WTC11 (cell line): Measurements from ENCODE around the gene HOXA7. TPM values are rescaled to one million over a fixed set of nuclear protein-coding genes. Genes with fewer than 3 reads are reported as not detected.

Experiments used
- ATAC-seq: fragments of 200-7000 bp; cut with Tn5 transposase; 2 replicates; pipeline ENCODE4 v1.10.0; 2021; ENCODE audit warnings: mild to moderate bottlenecking, moderate library complexity
- CTCF ChIA-PET: fragments of 300-600 bp; sonication (Branson Sonifier 250); formaldehyde crosslinking; loops from one replicate; lab custom pipeline; 2021; ENCODE audit warnings: antibody characterized with exemption; lab: Charles Lee
- POLR2A ChIA-PET: fragments of 350-600 bp; sonication (Branson Sonifier 250); formaldehyde crosslinking; loops from one replicate; lab custom pipeline; 2021; ENCODE audit warnings: antibody characterized with exemption; lab: Charles Lee
- DNase-seq: peaks from one replicate; pipeline ENCODE4 v3.0.0; 2021; ENCODE audit warnings: low spot score
- H3K27ac Mint-ChIP-seq: 2 replicates; pipeline ENCODE4 v1.8.0; 2021; ENCODE audit warnings: mixed read lengths
- H3K27me3 Mint-ChIP-seq: 2 replicates; pipeline ENCODE4 v1.8.0; 2021; ENCODE audit warnings: low read depth, mild to moderate bottlenecking, moderate library complexity, mixed read lengths
- H3K36me3 Mint-ChIP-seq: 2 replicates; pipeline ENCODE4 v1.8.0; 2021; ENCODE audit warnings: mixed read lengths
- H3K4me1 Mint-ChIP-seq: 2 replicates; pipeline ENCODE4 v1.8.0; 2022; ENCODE audit warnings: mixed read lengths
- H3K4me3 Mint-ChIP-seq: 2 replicates; pipeline ENCODE4 v1.8.0; 2021; ENCODE audit warnings: mild to moderate bottlenecking, moderate library complexity, mixed read lengths
- H3K9me3 Mint-ChIP-seq: 2 replicates; pipeline ENCODE4 v1.8.0; 2021; ENCODE audit warnings: mixed read lengths
- ETV6 ChIP-seq: sonication (generic); formaldehyde crosslinking; IDR thresholded peaks from 2 replicates; pipeline ENCODE4 v1.8.1; 2022; ENCODE audit warnings: mild to moderate bottlenecking, missing genetic modification reagents
- FOXK1 ChIP-seq: sonication (generic); formaldehyde crosslinking; IDR thresholded peaks from 2 replicates; pipeline ENCODE4 v1.8.0; 2022; ENCODE audit warnings: mild to moderate bottlenecking, moderate library complexity, missing genetic modification reagents
- FOXP4 ChIP-seq: sonication (generic); formaldehyde crosslinking; IDR thresholded peaks from 2 replicates; pipeline ENCODE4 v1.8.0; 2022; ENCODE audit warnings: mild to moderate bottlenecking, missing genetic modification reagents
- MAX ChIP-seq: sonication (generic); formaldehyde crosslinking; IDR thresholded peaks from 2 replicates; pipeline ENCODE4 v1.8.0; 2022; ENCODE audit warnings: mild to moderate bottlenecking, missing genetic modification reagents
- MXD4 ChIP-seq: fragments of 250-450 bp; sonication (Bioruptor Pico); IDR thresholded peaks from 2 replicates; pipeline ENCODE4 v1.8.0; 2021; ENCODE audit warnings: mild to moderate bottlenecking, moderate library complexity, borderline replicate concordance
- MYBL2 ChIP-seq: sonication (generic); formaldehyde crosslinking; IDR thresholded peaks from 2 replicates; pipeline ENCODE4 v1.8.1; 2023; ENCODE audit warnings: mild to moderate bottlenecking, moderate library complexity, missing genetic modification reagents
- NFE2L1 ChIP-seq: sonication (generic); formaldehyde crosslinking; IDR thresholded peaks from 2 replicates; pipeline ENCODE4 v1.8.1; 2023; ENCODE audit warnings: missing genetic modification reagents
- SP1 ChIP-seq: sonication (generic); formaldehyde crosslinking; conservative IDR thresholded peaks from 2 replicates; pipeline ENCODE4 v1.8.1; 2022; ENCODE audit warnings: missing genetic modification reagents
- STAT6 ChIP-seq: sonication (generic); formaldehyde crosslinking; conservative IDR thresholded peaks from 2 replicates; pipeline ENCODE4 v1.8.1; 2023; ENCODE audit warnings: mild to moderate bottlenecking, low read depth, missing genetic modification reagents, moderate library complexity
- ZNF138 ChIP-seq: sonication (generic); formaldehyde crosslinking; conservative IDR thresholded peaks from 2 replicates; pipeline ENCODE4 v1.8.1; 2022; ENCODE audit warnings: mild to moderate bottlenecking, moderate library complexity, missing genetic modification reagents
- total RNA-seq: library from RNA; stranded (reverse); gene quantifications from 3 replicates; pipeline ENCODE4 v1.2.3, GENCODE V29; 2021
- TF ChIP-seq, protein P1 (sequence below): fragments of 250-450 bp; sonication (Bioruptor Pico); IDR thresholded peaks from 2 replicates; pipeline ENCODE4 v1.8.0; 2021; ENCODE audit warnings: mild to moderate bottlenecking
- TF ChIP-seq, protein P2 (sequence below): fragments of 250-450 bp; sonication (Bioruptor Pico); IDR thresholded peaks from 2 replicates; pipeline ENCODE4 v1.9.0; 2021; ENCODE audit warnings: mild to moderate bottlenecking
- TF ChIP-seq, protein P3 (sequence below): sonication (generic); formaldehyde crosslinking; conservative IDR thresholded peaks from 2 replicates; pipeline ENCODE4 v1.8.1; 2022; ENCODE audit warnings: mild to moderate bottlenecking, missing genetic modification reagents
- TF ChIP-seq, protein P4 (sequence below): sonication (generic); formaldehyde crosslinking; IDR thresholded peaks from 2 replicates; pipeline ENCODE4 v1.8.1; 2023; ENCODE audit warnings: mild to moderate bottlenecking, missing genetic modification reagents

HOXA7 gene
- total RNA-seq, 1 experiment from 2014 or later = not detected

DNA sequence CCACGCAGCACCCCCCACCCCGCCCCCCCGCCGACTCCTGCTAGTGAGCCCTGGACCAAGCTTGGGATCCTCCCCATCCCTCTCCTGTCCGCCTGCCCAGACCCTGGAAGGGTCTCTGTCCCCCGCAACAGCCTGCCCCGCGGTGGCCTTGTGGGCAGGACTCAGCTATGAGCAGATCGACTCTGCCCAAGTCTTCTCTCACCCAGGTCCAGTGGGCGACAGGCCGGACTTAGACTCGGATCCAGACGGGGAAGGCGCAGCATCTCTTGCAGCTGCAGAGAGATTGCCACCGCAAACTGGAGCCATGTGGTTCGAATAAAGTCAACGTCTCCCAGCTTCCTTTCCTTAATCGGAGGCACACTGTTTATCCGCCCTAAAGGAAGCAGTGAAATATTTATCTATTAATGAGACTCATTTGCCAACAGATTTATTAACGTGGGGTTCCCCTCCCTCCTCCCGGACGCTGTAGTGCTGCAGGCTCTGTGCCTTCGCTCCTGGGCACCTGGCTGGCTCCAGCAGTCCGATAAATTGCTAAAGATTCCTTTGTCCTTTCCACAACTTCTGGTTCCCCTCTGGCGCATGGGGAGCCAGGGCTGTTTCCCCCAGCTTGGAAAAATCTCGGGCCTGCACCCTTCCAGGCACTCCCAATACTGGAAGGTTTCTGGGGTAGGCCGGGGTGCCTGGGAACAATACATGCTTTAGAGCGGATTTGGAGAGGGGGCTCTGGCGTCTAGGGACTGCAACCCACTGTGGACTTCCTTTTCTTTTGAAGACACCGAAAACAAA, 634 bp upstream of the HOXA7 start:
- CTCF ChIA-PET = interaction anchor here (0.9 to 1.5 kb wide), 5 partner anchors 8 to 787 kb away, joined by 3 to 8 read pairs (median 3); partner anchors contain the start of genes HOXA5 and HOXA9
- Mint-ChIP-seq H3K4me1 (peaks cover 10% of the 10 kb centered on the region), H3K36me3 (peaks cover 3% of the 10 kb centered on the region), H3K4me3 (peak overlapping the region; percentile 48), H3K27ac (no peak overlapping the region), H3K27me3 (peaks cover 100% of the 10 kb centered on the region), H3K9me3 (no peaks in the 10 kb centered on the region)
- POLR2A ChIA-PET = no interaction called here
- DNase-seq (no peak), ATAC-seq (no peak)
- TF ChIP-seq, protein P1, sequence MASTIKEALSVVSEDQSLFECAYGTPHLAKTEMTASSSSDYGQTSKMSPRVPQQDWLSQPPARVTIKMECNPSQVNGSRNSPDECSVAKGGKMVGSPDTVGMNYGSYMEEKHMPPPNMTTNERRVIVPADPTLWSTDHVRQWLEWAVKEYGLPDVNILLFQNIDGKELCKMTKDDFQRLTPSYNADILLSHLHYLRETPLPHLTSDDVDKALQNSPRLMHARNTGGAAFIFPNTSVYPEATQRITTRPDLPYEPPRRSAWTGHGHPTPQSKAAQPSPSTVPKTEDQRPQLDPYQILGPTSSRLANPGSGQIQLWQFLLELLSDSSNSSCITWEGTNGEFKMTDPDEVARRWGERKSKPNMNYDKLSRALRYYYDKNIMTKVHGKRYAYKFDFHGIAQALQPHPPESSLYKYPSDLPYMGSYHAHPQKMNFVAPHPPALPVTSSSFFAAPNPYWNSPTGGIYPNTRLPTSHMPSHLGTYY (CRISPR knock-in tag) = no peak
- TF ChIP-seq, protein P2, sequence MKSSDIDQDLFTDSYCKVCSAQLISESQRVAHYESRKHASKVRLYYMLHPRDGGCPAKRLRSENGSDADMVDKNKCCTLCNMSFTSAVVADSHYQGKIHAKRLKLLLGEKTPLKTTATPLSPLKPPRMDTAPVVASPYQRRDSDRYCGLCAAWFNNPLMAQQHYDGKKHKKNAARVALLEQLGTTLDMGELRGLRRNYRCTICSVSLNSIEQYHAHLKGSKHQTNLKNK = no peak
- TF ChIP-seq NFE2L1 (CRISPR knock-in tag) (no peak), FOXK1 (CRISPR knock-in tag) (no peak), MAX (no peak), ETV6 (CRISPR knock-in tag) (no peak)

- peak overlapping the region; percentile 70 for H3K4me3 Mint-ChIP-seq
- no peaks in the 10 kb centered on the region for H3K9me3 Mint-ChIP-seq
- H3K27ac Mint-ChIP-seq = no peak overlapping the region
- peaks cover 3% of the 10 kb centered on the region for H3K36me3 Mint-ChIP-seq
- H3K27me3 Mint-ChIP-seq = peaks cover 100% of the 10 kb centered on the region
- POLR2A ChIA-PET = interaction anchor here (0.5 kb wide), 1 partner anchor 741 kb away, joined by 3 read pairs; no protein-coding TSS in a partner anchor
- no peak for DNase-seq
- ATAC-seq = no peak
- peaks cover 19% of the 10 kb centered on the region for H3K4me1 Mint-ChIP-seq
- peak; percentile 48; the same call in 1 of the 2 replicates for TF ChIP-seq FOXP4 (CRISPR knock-in tag)
- TF ChIP-seq, protein P3, sequence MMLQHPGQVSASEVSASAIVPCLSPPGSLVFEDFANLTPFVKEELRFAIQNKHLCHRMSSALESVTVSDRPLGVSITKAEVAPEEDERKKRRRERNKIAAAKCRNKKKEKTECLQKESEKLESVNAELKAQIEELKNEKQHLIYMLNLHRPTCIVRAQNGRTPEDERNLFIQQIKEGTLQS = no peak
- TF ChIP-seq, all 79 proteins: peak for 1
- CTCF ChIA-PET = interaction anchor here (1.0 to 2.0 kb wide), 3 partner anchors 10 to 786 kb away, joined by 3 to 8 read pairs (median 3); partner anchors contain the start of genes HOXA5 and HOXA9
Observed at GRCh38 chr7:27155816-27156507, 513 bp downstream of the HOXA7 start.

DNA sequence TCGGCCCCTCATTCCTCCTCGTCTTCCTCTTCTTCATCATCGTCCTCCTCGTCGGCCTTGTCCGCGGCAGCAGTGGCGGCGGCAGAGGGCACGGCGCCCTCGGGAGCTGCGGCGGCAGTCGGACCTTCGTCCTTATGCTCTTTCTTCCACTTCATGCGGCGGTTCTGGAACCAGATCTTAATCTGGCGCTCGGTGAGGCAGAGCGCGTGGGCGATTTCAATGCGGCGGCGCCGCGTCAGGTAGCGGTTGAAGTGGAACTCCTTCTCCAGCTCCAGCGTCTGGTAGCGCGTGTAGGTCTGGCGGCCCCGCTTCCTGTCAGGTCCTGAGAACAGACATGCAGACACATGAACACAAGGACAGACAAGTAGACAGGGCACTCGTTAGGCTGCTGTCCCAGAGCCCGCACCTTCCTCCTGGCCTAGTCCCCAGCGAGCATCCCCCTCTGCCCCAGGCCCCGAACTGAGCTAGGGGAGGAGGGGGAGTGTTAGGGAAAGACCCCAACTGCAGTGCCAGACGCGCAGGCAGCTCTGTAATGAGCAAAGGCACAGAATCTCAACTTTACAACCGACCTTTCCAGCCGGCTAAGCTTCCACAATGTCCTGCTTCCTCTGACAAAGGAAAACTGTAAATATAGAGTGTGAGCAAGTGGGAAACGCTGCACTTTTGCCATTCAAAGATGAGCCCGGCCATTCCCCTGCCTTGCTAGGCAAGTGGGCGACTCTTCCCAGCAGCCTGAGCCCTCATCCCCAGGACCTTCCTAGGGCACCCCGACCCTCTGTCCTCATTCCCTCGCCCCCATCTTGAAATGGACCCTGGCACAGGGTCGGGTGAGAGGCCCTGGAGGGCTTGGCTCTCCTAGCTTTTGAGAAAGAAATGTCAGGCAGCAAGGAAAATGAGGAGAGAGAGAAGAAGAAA, 1.3 kb downstream of the HOXA7 start:
- no peak overlapping the region for H3K27ac Mint-ChIP-seq
- peaks cover 23% of the 10 kb centered on the region for H3K4me1 Mint-ChIP-seq
- peaks cover 3% of the 10 kb centered on the region for H3K36me3 Mint-ChIP-seq
- CTCF ChIA-PET = interaction anchor here (2.0 kb wide), 1 partner anchor 12 kb away, joined by 8 read pairs; the partner anchor contains the start of gene HOXA5
- POLR2A ChIA-PET = interaction anchor here (0.5 kb wide), 1 partner anchor 742 kb away, joined by 3 read pairs; no protein-coding TSS in a partner anchor
- peak overlapping the region; percentile 53 for H3K4me3 Mint-ChIP-seq
- H3K9me3 Mint-ChIP-seq = no peaks in the 10 kb centered on the region
- DNase-seq (no peak), ATAC-seq (no peak)
- TF ChIP-seq MXD4 (no peak), MYBL2 (CRISPR knock-in tag) (no peak), STAT6 (CRISPR knock-in tag) (no peak), FOXP4 (CRISPR knock-in tag) (no peak), SP1 (CRISPR knock-in tag) (no peak), ZNF138 (CRISPR knock-in tag) (no peak)
- TF ChIP-seq, protein P4, sequence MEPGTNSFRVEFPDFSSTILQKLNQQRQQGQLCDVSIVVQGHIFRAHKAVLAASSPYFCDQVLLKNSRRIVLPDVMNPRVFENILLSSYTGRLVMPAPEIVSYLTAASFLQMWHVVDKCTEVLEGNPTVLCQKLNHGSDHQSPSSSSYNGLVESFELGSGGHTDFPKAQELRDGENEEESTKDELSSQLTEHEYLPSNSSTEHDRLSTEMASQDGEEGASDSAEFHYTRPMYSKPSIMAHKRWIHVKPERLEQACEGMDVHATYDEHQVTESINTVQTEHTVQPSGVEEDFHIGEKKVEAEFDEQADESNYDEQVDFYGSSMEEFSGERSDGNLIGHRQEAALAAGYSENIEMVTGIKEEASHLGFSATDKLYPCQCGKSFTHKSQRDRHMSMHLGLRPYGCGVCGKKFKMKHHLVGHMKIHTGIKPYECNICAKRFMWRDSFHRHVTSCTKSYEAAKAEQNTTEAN = no peak
- TF ChIP-seq, protein P3 = no peak
- peaks cover 100% of the 10 kb centered on the region for H3K27me3 Mint-ChIP-seq
